Stimulated activated naive B cell treated with anti-CD40 and anti-IgM and Interleukin-4, amounts not matched to agents 10 μg/mL and 1 μg/mL and 100 μg/mL, for 72 hours (primary cell): ENCODE data around the gene SV2B.
A peak's percentile ranks its signal among the peaks of the same experiment; 100 is the strongest.

ENCODE experiments used
- ATAC-seq, 2 donors: fragments of 150-1000 bp; cut with Tn5 transposase; replicated peaks; 2 replicates each; pipeline ENCODE4 v1.10.0; 2021; ENCODE audit warnings: moderate library complexity in 1 of 2
- DNase-seq: peaks from one replicate; pipeline ENCODE4 v3.0.0; 2021
- H3K27ac Mint-ChIP-seq: one replicate; pipeline ENCODE4 v1.8.0; 2022; ENCODE audit warnings: mild to moderate bottlenecking, mixed read lengths
- H3K27me3 Mint-ChIP-seq, 2 donors: one replicate each; pipeline ENCODE4 v1.8.0; 2022; ENCODE audit warnings: mixed read lengths in 2 of 2
- H3K36me3 Mint-ChIP-seq, 2 donors: one replicate each; pipeline ENCODE4 v1.8.0; 2022; ENCODE audit warnings: mixed read lengths in 2 of 2, mild to moderate bottlenecking in 1 of 2
- H3K4me1 Mint-ChIP-seq, 2 donors: one replicate each; pipeline ENCODE4 v1.8.0; 2022; ENCODE audit warnings: mixed read lengths in 2 of 2, mild to moderate bottlenecking in 1 of 2
- H3K4me3 Mint-ChIP-seq, 2 donors: one replicate each; pipeline ENCODE4 v1.8.0; 2022; ENCODE audit warnings: mild to moderate bottlenecking in 2 of 2, mixed read lengths in 2 of 2, moderate library complexity in 1 of 2
- H3K9me3 Mint-ChIP-seq, 2 donors: one replicate each; pipeline ENCODE4 v1.8.0; 2022; ENCODE audit warnings: mixed read lengths in 2 of 2, mild to moderate bottlenecking in 1 of 2

SV2B gene

DNA sequence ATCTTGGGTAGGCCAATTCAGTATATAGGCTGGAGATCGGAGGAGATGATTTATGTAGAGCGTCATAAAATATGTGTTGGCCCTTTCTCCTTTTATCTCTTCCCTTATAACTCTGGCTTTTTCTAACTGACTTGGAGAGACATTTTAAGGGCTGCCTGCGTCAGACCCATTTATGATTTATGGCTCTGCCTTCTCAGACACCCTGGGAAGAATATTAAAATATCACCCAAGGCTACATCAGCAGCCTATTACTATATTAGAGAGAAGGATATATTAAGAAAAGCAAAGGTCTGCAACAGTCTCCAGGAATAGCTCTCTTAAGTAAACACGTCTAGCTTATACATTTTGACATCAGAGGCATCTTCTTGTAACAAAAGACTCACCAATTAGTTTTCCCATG lies 179.4 kb downstream of the SV2B start:
- Mint-ChIP-seq H3K4me3 (no peak overlapping the region), H3K36me3 (peaks cover 0 to 3% of the 10 kb centered on the region in 2 donors), H3K4me1 (no peaks in the 10 kb centered on the region), H3K27ac (no peak overlapping the region), H3K9me3 (peaks cover 4 to 5% of the 10 kb centered on the region in 2 donors), H3K27me3 (peaks cover 20 to 28% of the 10 kb centered on the region in 2 donors)
- no peak for ATAC-seq
- no peak for DNase-seq

- Mint-ChIP-seq H3K9me3 (peaks cover 0 to 1% of the 10 kb centered on the region in 2 donors), H3K27ac (no peak overlapping the region), H3K4me1 (no peaks in the 10 kb centered on the region), H3K4me3 (no peak overlapping the region), H3K27me3 (peaks cover 18 to 25% of the 10 kb centered on the region in 2 donors), H3K36me3 (no peaks in the 10 kb centered on the region)
- DNase-seq (no peak), ATAC-seq (no peak)
Measured at GRCh38 chr15:91281947-91282346, 181.9 kb downstream of the SV2B start.

DNA sequence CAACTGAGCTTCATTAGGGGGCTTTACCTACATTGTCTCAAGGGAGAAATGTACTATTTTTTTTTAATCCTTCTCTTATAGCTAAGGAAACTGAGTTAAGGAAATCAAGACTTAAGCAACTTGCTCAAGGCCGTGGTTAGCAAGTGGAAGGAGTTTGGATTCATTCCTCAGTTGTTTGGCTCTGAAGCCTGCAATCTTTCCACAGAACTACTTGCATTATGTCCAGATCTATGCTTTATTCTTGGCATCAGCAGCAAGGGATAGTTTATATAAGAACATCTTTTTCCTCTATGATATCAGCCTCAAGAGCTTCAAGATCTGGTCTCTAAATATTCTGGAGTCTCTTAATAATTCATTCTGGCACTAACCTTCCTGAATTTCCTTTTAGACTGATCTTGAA lies 182.4 kb downstream of the SV2B start:
- DNase-seq (no peak), ATAC-seq (no peak)
- Mint-ChIP-seq H3K36me3 (no peaks in the 10 kb centered on the region), H3K27me3 (peaks cover 15 to 24% of the 10 kb centered on the region in 2 donors), H3K9me3 (no peaks in the 10 kb centered on the region), H3K4me3 (no peak overlapping the region), H3K4me1 (no peaks in the 10 kb centered on the region), H3K27ac (no peak overlapping the region)

DNA sequence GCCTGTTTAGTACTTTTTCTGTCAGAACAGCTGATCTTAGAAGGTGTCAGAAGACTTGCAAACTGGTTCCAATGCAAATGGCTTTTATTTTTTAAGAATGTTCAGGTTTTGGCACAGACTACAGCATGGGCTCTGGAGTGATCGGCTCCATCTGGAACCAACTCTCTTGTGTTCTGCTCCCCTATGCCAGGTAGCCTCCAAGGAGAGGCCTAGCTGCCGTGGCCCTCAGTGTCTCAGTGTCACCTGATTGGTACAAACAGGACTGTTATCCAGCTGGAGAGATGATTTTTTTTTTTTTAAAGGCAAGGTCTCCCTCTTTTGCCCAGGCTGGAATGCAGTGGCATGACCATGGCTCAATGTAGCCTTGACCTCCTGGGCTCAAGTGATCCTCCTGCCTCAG lies 183.1 kb downstream of the SV2B start:
- H3K9me3 Mint-ChIP-seq: no peaks in the 10 kb centered on the region
- H3K36me3 Mint-ChIP-seq: no peaks in the 10 kb centered on the region
- DNase-seq: no peak
- H3K27me3 Mint-ChIP-seq: peaks cover 15 to 26% of the 10 kb centered on the region in 2 donors
- H3K4me3 Mint-ChIP-seq: no peak overlapping the region
- no peak overlapping the region for H3K27ac Mint-ChIP-seq
- ATAC-seq: no peak
- H3K4me1 Mint-ChIP-seq: no peaks in the 10 kb centered on the region

- H3K4me3 Mint-ChIP-seq: no peak overlapping the region
- H3K4me1 Mint-ChIP-seq: no peaks in the 10 kb centered on the region
- H3K27me3 Mint-ChIP-seq: peaks cover 15 to 26% of the 10 kb centered on the region in 2 donors
- no peaks in the 10 kb centered on the region for H3K9me3 Mint-ChIP-seq
- DNase-seq (no peak), ATAC-seq (no peak)
- no peak overlapping the region for H3K27ac Mint-ChIP-seq
- H3K36me3 Mint-ChIP-seq: no peaks in the 10 kb centered on the region
Measured at GRCh38 chr15:91284758-91285466, 184.9 kb downstream of the SV2B start.

GRCh38 chr15:91289324-91289723 lies 189.3 kb downstream of the SV2B start:
- no peaks in the 10 kb centered on the region for H3K36me3 Mint-ChIP-seq
- peak; percentile 55 to 68 for ATAC-seq
- no peaks in the 10 kb centered on the region for H3K4me1 Mint-ChIP-seq
- no peak overlapping the region for H3K27ac Mint-ChIP-seq
- no peak for DNase-seq
- no peaks in the 10 kb centered on the region for H3K9me3 Mint-ChIP-seq
- peaks cover 0 to 14% of the 10 kb centered on the region in 2 donors for H3K27me3 Mint-ChIP-seq
- H3K4me3 Mint-ChIP-seq: no peak overlapping the region

GRCh38 chr15:91290553-91290952 lies 190.5 kb downstream of the SV2B start:
- Mint-ChIP-seq H3K27ac (no peak overlapping the region), H3K9me3 (no peaks in the 10 kb centered on the region), H3K4me3 (no peak overlapping the region), H3K36me3 (no peaks in the 10 kb centered on the region), H3K4me1 (no peaks in the 10 kb centered on the region), H3K27me3 (peaks cover 0 to 8% of the 10 kb centered on the region in 2 donors)
- no peak for ATAC-seq
- no peak for DNase-seq

GRCh38 chr15:91291673-91292072 lies 191.6 kb downstream of the SV2B start:
- H3K36me3 Mint-ChIP-seq: no peaks in the 10 kb centered on the region
- H3K27me3 Mint-ChIP-seq: peaks cover 3 to 11% of the 10 kb centered on the region in 2 donors
- H3K4me1 Mint-ChIP-seq: no peaks in the 10 kb centered on the region
- ATAC-seq (peak; percentile 69 to 77), DNase-seq (no peak)
- H3K27ac Mint-ChIP-seq: no peak overlapping the region
- H3K4me3 Mint-ChIP-seq: no peak overlapping the region
- no peaks in the 10 kb centered on the region for H3K9me3 Mint-ChIP-seq

- no peak overlapping the region for H3K27ac Mint-ChIP-seq
- no peak for ATAC-seq
- H3K4me3 Mint-ChIP-seq: no peak overlapping the region
- peaks cover 9 to 12% of the 10 kb centered on the region in 2 donors for H3K27me3 Mint-ChIP-seq
- H3K4me1 Mint-ChIP-seq: no peaks in the 10 kb centered on the region
- peaks cover 0 to 2% of the 10 kb centered on the region in 2 donors for H3K36me3 Mint-ChIP-seq
- no peak for DNase-seq
- peaks cover 0 to 2% of the 10 kb centered on the region in 2 donors for H3K9me3 Mint-ChIP-seq
Measured at GRCh38 chr15:91294344-91294743, 194.3 kb downstream of the SV2B start.

GRCh38 chr15:91294795-91295194 lies 194.7 kb downstream of the SV2B start:
- DNase-seq: no peak

DNA sequence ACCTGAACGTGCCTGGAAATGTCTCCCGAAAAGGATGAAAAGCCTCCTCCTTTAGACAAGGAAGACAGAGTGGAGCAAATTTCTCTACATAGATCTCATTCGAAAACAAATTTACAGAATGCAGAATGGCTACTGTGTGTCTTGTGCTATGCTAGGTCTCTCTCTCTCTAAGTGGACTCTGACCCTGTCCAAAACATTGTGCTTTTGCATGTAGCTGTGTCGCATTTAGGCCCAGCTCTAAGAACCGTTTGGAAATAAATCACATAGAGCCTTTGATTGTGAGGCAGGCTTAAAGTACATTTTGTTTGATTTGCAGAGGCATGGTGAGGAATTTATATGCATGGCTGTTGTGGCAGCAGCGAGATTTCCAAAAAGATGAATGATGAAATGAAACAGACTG lies 198.0 kb downstream of the SV2B start:
- DNase-seq (no peak), ATAC-seq (no peak)
- no peak overlapping the region for H3K27ac Mint-ChIP-seq
- peaks cover 18 to 40% of the 10 kb centered on the region in 2 donors for H3K27me3 Mint-ChIP-seq
- no peaks in the 10 kb centered on the region for H3K4me1 Mint-ChIP-seq
- H3K36me3 Mint-ChIP-seq: peaks cover 0 to 2% of the 10 kb centered on the region in 2 donors
- peaks cover 0 to 2% of the 10 kb centered on the region in 2 donors for H3K9me3 Mint-ChIP-seq
- no peak overlapping the region for H3K4me3 Mint-ChIP-seq

More at GRCh38 chr15:91294795-91295194, 194.7 kb downstream of the SV2B start:
- no peak for ATAC-seq
- Mint-ChIP-seq H3K4me3 (no peak overlapping the region), H3K36me3 (peaks cover 0 to 2% of the 10 kb centered on the region in 2 donors), H3K4me1 (no peaks in the 10 kb centered on the region), H3K27ac (no peak overlapping the region), H3K27me3 (peaks cover 9 to 12% of the 10 kb centered on the region in 2 donors), H3K9me3 (peaks cover 0 to 2% of the 10 kb centered on the region in 2 donors)

DNA sequence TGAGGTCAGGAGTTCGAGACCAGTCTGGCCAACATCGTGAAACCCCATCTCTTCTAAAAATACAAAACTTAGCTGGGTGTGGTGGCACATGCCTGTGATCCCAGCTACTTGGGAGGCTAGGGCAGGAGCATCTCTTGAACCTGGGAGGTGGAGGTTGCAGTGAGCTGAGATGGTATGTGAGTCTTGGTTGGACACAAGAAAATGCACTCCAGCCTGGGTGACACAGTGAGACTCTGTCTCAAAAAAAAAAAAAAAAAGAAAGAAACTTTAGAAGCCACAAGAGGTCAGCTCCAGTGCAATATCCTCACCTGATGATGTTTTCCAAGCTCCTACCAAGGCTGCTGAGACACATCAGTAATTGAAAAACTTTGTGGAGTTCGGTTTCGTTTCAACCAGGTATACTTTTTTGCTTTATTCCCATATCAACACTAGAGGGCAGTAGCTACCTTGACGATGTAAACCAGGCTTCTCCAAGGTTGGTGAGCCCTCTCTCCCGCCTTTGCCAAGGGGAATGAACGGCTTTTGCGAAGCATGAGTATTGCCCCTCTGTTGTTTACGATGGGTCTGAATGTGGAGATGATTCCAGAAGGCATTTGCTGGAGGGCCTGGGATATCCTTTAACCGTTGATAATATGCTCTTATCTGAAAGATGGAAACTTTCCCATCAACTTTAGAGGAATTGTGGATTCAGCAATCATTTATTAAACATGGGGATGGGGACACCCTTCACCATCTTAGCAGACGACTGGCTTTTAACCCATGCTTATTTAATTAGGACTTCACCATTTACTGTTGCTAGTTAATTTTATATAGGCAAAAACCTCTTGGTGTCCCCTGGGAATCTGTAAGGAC lies 202.8 kb downstream of the SV2B start:
- Mint-ChIP-seq H3K27ac (no peak overlapping the region), H3K27me3 (peaks cover 22 to 49% of the 10 kb centered on the region in 2 donors), H3K9me3 (no peaks in the 10 kb centered on the region), H3K4me1 (no peaks in the 10 kb centered on the region), H3K36me3 (no peaks in the 10 kb centered on the region), H3K4me3 (no peak overlapping the region)
- peak; percentile 34 to 54 for ATAC-seq
- peak; percentile 6 for DNase-seq

DNA sequence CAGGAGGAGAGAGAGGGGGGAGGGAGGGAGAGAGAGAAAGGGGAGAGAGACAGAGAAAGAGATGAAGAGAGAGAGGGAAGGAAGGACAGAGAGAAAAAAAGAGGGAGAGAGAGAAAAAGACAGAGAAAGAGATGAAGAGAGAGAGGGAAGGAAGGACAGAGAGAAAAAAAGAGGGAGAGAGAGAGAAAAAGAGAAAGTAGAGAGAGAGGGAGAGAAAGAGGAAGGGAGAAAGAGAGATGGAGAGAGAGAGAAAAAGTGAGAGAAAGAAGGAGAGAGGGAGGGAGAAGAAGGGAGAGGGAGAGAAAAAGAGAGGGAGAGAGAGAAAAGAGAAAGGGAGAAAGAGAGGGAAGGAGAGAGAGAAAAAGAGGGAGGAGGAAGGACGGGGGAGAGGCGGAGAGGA lies 204.2 kb downstream of the SV2B start:
- DNase-seq (no peak), ATAC-seq (no peak)
- H3K4me3 Mint-ChIP-seq: no peak overlapping the region
- no peak overlapping the region for H3K27ac Mint-ChIP-seq
- H3K36me3 Mint-ChIP-seq: no peaks in the 10 kb centered on the region
- peaks cover 21 to 49% of the 10 kb centered on the region in 2 donors for H3K27me3 Mint-ChIP-seq
- no peaks in the 10 kb centered on the region for H3K4me1 Mint-ChIP-seq
- no peaks in the 10 kb centered on the region for H3K9me3 Mint-ChIP-seq

DNA sequence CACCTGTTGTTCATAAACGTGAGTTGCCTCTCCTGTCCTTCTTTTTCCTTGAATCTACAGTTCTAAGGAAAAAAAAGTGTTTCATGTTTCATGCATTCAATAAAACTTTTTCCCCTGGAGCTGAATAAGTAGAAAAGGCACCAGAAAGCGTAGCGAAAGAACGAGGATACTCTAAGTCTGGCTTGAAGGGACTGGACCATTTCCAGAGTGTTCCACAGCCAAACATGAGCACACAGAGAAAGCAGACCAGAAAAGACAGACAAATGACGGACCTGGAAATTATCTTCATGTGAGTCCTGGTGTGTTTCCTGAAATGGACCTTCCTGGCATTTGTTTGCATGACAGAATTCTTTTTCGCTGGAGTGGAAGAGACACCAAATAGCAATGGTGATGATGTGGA lies 204.7 kb downstream of the SV2B start:
- Mint-ChIP-seq H3K27ac (no peak overlapping the region), H3K27me3 (peaks cover 25 to 49% of the 10 kb centered on the region in 2 donors), H3K9me3 (no peaks in the 10 kb centered on the region), H3K4me3 (no peak overlapping the region), H3K4me1 (no peaks in the 10 kb centered on the region), H3K36me3 (no peaks in the 10 kb centered on the region)
- DNase-seq (no peak), ATAC-seq (no peak)

DNA sequence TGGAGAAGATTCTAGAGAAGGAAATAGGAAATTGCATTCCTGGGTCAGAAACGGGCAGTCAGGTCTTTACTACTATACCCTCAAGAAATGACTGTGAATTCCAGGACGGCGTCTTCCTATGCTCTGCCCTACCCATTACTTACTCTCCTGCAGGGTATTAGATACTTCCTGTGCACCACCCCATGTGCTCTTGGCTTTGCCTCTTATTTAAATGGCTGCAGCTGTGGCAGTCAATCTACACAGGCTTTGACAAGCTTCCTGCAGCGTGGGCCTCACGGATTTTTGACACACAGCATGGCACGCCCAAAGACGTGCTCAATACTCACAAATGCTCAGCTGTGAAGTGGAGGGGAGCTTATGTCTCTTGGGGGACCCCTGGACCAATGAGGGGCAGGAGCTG lies 206.1 kb downstream of the SV2B start:
- no peaks in the 10 kb centered on the region for H3K36me3 Mint-ChIP-seq
- H3K27ac Mint-ChIP-seq: no peak overlapping the region
- no peak for DNase-seq
- no peak overlapping the region for H3K4me3 Mint-ChIP-seq
- peaks cover 19 to 36% of the 10 kb centered on the region in 2 donors for H3K27me3 Mint-ChIP-seq
- ATAC-seq: no peak
- H3K4me1 Mint-ChIP-seq: peaks cover 0 to under 1% of the 10 kb centered on the region in 2 donors
- no peaks in the 10 kb centered on the region for H3K9me3 Mint-ChIP-seq
